ENCODE data around the gene WDFY2.

DNA sequence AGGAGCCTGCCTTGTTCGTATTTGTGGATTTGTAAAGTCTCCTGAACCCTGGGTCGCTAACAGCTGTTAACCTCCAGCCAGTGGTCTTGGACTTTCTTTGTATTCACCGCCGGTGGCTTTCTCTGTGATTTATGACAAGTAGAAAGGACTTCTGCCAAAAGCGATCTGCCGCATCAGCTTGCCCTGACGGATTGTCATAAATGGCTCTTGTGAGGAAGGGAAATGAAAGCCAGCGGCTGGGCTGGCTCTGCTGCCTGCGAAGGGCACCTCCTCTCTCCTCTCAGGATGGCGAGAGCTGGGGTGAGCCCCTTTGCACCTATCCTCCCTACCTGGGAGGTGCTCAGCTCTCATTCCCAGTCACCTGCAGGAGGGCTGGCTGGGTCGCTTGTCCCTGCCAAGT, 194.1 kb downstream of the WDFY2 start:
- TF ChIP-seq, protein P1, sequence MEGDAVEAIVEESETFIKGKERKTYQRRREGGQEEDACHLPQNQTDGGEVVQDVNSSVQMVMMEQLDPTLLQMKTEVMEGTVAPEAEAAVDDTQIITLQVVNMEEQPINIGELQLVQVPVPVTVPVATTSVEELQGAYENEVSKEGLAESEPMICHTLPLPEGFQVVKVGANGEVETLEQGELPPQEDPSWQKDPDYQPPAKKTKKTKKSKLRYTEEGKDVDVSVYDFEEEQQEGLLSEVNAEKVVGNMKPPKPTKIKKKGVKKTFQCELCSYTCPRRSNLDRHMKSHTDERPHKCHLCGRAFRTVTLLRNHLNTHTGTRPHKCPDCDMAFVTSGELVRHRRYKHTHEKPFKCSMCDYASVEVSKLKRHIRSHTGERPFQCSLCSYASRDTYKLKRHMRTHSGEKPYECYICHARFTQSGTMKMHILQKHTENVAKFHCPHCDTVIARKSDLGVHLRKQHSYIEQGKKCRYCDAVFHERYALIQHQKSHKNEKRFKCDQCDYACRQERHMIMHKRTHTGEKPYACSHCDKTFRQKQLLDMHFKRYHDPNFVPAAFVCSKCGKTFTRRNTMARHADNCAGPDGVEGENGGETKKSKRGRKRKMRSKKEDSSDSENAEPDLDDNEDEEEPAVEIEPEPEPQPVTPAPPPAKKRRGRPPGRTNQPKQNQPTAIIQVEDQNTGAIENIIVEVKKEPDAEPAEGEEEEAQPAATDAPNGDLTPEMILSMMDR (conservative IDR thresholded peaks at IDR 0.05; ENCODE audit: low read length) = no peak
- no peak for TF ChIP-seq EZH2phosphoT487 (IDR thresholded peaks at IDR 0.05; ENCODE audit: borderline replicate concordance)
